Left ventricle myocardium inferior (tissue), 1 donor: ENCODE measurements around the gene GTF2I. TPM values are rescaled to one million over a fixed set of nuclear protein-coding genes. Genes with fewer than 3 reads are reported as not detected.

Source experiments
- DNase-seq: peaks from one replicate; pipeline ENCODE4 v3.0.0-alpha.2; 2020
- H3K27ac ChIP-seq: fragments of 200-600 bp; replicated peaks from 2 replicates; pipeline ENCODE4 v1.8.0; 2021
- H3K27me3 ChIP-seq: fragments of 200-600 bp; 2 replicates; pipeline ENCODE4 v1.8.0; 2021; ENCODE audit warnings: low read depth
- H3K36me3 ChIP-seq: fragments of 200-600 bp; 2 replicates; pipeline ENCODE4 v1.8.0; 2021
- H3K4me1 ChIP-seq: fragments of 200-600 bp; 2 replicates; pipeline ENCODE4 v1.8.0; 2021
- H3K4me3 ChIP-seq: fragments of 200-600 bp; 2 replicates; pipeline ENCODE4 v1.8.0; 2021; ENCODE audit warnings: mild to moderate bottlenecking, moderate library complexity
- H3K9me3 ChIP-seq: fragments of 200-600 bp; replicated peaks from 2 replicates; pipeline ENCODE4 v1.8.0; 2021
- intact Hi-C: fragments of 100-400 bp; cut with micrococcal nuclease; formaldehyde crosslinking; loops from one replicate; pipeline ENCODE4 v1.11.0; 2022
- total RNA-seq: library from RNA; stranded (reverse); fragmentation: NEBNext Ultra II Directional; extraction: Animal tissue kit (Norgen Biotek cat#: 25700); gene quantifications from one replicate; pipeline ENCODE4 v1.2.1, GENCODE V29; 2021
- TF ChIP-seq, protein P1 (sequence below): fragments of 200-600 bp; IDR thresholded peaks from 2 replicates; pipeline ENCODE4 v1.8.0; 2021; ENCODE audit warnings: antibody characterized with exemption, mild to moderate bottlenecking, borderline replicate concordance
- donor health status: DM: no; HTN: yes; CAD: no; lungs with severe emphysema.

GTF2I gene
- total RNA-seq, 1 donor from 2014 or later = 122 TPM

DNA sequence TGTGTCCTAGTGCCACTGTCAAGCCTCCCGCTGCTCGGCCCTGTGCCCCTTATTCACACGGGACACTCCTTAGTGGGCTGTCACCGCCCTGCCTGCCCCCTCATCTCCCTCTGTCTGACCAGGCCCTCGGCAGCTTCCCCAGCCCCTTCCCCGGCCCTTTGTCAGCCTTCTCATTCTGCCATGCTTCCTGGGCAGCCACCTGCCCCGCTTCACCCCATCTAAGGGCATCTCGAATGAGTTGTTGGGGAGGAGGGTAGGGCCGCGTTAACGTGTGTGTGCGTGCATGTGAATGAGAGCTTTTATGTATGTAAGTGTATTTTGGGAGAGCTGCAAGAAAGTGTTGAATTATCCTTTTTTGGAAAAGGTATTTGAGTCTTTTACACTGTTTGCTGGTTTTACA lies 49.7 kb downstream of the GTF2I start:
- Histone ChIP-seq H3K27ac (no peak overlapping the region), H3K4me1 (no peaks in the 10 kb centered on the region), H3K36me3 (peaks cover 98% of the 10 kb centered on the region), H3K9me3 (no peaks in the 10 kb centered on the region), H3K27me3 (no peaks in the 10 kb centered on the region), H3K4me3 (no peak overlapping the region)
- intact Hi-C loops = no loop called here
- no peak for DNase-seq
- TF ChIP-seq, protein P1, sequence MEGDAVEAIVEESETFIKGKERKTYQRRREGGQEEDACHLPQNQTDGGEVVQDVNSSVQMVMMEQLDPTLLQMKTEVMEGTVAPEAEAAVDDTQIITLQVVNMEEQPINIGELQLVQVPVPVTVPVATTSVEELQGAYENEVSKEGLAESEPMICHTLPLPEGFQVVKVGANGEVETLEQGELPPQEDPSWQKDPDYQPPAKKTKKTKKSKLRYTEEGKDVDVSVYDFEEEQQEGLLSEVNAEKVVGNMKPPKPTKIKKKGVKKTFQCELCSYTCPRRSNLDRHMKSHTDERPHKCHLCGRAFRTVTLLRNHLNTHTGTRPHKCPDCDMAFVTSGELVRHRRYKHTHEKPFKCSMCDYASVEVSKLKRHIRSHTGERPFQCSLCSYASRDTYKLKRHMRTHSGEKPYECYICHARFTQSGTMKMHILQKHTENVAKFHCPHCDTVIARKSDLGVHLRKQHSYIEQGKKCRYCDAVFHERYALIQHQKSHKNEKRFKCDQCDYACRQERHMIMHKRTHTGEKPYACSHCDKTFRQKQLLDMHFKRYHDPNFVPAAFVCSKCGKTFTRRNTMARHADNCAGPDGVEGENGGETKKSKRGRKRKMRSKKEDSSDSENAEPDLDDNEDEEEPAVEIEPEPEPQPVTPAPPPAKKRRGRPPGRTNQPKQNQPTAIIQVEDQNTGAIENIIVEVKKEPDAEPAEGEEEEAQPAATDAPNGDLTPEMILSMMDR = no peak

DNA sequence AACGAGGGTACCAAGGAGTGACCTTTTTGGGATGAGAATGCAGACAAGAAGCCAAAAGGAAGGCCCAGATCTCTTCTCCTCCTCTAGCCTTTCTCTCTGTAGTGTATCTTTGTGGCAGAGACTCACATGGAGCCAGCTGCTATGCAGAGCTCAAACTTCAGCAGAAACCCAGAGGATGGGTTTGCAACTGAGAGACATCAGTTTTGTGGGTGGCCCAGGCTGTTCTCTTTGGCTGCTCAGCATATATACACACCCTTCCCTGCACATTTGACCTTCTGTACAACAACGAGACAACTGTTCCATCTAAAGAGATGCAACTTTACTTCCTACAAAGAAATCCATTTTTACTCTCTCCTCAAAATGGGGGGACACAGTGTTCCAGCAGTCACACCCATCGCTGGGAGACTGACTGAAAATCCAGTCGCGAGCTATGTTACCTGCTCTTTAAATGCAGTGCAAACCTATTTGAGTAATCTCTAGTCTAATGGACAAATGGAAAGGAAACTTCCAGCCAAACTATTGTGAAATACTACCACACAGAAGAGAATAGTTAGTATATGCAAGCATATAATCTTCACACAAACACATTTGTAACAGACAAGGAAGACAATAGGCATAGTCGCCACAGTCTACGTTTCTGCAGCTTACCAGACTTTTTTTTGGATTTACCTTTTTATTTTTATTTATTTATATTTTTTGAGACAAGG lies 51.2 kb downstream of the GTF2I start:
- intact Hi-C loops = no loop called here
- DNase-seq = no peak
- TF ChIP-seq, protein P1 = no peak

DNA sequence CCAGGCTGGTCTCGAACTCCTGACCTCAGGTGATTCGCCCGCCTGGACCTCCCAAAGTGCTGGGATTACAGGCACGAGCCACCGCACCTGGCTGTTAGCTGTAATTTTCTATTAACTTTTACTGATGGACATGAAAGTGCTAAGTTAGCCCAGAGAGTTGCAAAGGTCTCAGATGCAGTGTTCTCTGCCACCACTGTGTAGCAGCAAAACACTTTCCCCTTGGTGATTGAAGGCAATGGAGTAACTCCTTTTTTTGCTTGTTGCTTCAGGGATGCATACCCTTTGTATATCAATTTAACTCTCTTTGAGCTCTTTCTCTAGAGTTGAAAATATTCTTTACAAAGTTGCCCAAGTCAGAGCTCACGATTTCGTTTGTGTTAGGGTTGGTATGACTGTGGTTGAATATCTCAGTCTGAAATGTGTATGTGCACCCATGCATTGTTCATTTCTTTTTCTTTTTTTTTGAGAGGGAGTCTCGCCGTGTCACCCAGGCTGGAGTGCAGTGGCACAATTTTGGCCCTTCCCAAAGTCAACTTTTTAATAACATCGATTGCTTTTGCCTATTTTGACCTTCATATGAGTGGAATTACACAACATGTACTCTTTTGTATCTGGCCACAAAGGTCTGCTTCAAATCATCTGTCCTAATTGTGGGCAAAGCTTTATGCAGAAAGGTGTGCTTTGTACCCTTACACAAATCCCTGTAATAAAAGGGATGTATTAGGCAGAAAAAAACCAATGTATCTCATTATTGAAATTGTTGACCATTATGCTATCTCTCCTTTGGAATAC lies 52.6 kb downstream of the GTF2I start:
- no peak overlapping the region for H3K4me3 ChIP-seq
- H3K9me3 ChIP-seq = peaks cover 17% of the 10 kb centered on the region
- H3K27ac ChIP-seq = no peak overlapping the region
- DNase-seq = no peak
- H3K27me3 ChIP-seq = no peaks in the 10 kb centered on the region
- intact Hi-C loops = no loop called here
- TF ChIP-seq, protein P1 = no peak
- no peaks in the 10 kb centered on the region for H3K4me1 ChIP-seq
- H3K36me3 ChIP-seq = peaks cover 96% of the 10 kb centered on the region

More for the DNA sequence above, 51.2 kb downstream of the GTF2I start:
- H3K36me3 ChIP-seq = peaks cover 96% of the 10 kb centered on the region
- H3K27ac ChIP-seq = no peak overlapping the region
- H3K4me3 ChIP-seq = no peak overlapping the region
- H3K4me1 ChIP-seq = no peaks in the 10 kb centered on the region
- H3K27me3 ChIP-seq = no peaks in the 10 kb centered on the region
- peaks cover 11% of the 10 kb centered on the region for H3K9me3 ChIP-seq

DNA sequence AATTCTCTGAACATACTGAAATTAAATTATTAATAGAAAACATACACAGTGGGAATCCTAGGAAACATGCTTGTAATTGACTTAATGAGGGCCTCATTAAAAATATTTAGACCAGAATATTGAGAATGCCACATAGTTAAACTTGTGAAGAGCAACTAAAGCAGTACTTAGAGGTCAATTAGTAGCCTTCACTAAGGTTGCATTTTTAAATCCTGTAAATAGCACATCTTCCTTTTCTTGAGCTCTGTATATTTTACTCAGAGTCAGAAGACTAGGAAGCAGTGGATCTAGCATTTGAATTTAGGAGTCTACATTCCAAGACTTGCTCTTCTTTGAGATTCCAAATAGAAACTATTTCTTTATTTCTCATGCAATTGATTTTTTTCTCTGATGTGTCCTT lies 56.0 kb downstream of the GTF2I start:
- TF ChIP-seq, protein P1 = no peak
- Histone ChIP-seq H3K4me1 (no peaks in the 10 kb centered on the region), H3K36me3 (peaks cover 85% of the 10 kb centered on the region), H3K27me3 (no peaks in the 10 kb centered on the region), H3K9me3 (peaks cover 17% of the 10 kb centered on the region), H3K27ac (no peak overlapping the region), H3K4me3 (no peak overlapping the region)
- no peak for DNase-seq
- intact Hi-C loops = no loop called here

DNA sequence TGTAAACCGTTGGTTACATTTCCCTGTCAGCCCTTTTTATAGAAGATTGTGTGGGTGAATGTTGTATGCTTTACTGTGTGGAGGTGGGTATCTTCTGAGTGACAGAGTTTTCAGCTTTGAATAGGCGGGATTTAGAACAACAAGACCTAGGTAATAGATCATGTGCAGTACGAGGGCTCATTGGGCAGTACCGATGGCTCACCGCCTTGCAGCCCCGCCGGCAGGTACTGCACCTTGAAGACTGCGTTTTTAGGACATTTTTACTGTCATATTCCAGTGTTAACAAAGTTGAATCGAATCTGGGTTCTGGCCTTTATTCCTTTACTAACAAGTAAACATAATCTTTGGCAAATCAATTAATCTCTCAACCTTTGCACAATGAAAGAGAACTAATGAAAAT lies 60.4 kb downstream of the GTF2I start:
- Histone ChIP-seq H3K27me3 (no peaks in the 10 kb centered on the region), H3K4me3 (no peak overlapping the region), H3K4me1 (no peaks in the 10 kb centered on the region), H3K27ac (no peak overlapping the region), H3K9me3 (peaks cover 15% of the 10 kb centered on the region), H3K36me3 (peaks cover 85% of the 10 kb centered on the region)
- intact Hi-C loops = no loop called here
- DNase-seq = no peak
- TF ChIP-seq, protein P1 = no peak
